Measurements from ENCODE around the gene DTWD1. TPM values are rescaled to one million over a fixed set of nuclear protein-coding genes. Genes with fewer than 3 reads are reported as not detected.
"Not testable (repeated sequence)": the region's sequence is repeated elsewhere in the genome, so short reads cannot be mapped to it uniquely, and the experiment has no call there.

The DTWD1 gene
- 10 to 100 TPM in 2 of 3 donors, 1 to 10 TPM in 1; 10.0 to 14.1 (median 12.3) TPM for total RNA-seq
- 25.6 TPM for total RNA-seq (2013)

DNA sequence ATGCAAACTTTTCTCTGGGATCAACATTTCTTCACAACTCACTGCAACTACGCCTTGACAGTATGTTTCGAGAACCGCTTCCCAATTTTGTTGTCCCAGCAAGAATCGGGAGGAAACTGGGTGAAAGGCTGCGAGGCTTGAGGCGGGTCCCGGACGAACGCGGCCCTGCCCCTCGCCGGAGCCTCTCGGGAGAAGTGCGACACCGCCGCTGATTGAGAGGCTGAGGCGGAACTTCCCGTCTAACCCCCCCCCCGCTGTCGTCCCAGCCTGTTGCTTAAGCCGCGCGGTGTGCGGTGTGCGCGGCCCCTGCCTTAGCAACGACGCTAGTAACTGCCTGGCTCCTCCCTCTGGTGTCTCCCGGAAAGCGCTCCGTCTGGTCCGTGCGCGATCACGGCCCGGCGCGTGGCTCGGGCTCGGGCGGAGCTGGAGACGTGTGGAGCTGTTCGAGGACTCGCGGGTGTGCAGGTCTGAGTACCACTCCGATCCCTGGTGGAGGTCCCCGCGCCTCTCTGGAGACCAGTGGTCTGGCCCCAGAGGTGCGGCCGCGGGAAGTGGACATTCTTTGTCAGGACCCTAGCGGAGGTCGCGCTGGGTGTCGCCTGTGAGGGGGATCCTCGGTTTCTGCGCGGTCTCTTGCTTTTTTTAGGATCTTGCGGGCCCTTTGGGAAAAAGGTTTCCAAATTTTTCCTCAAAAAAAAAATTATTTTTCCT lies at the start of gene DTWD1, which contains the start of gene FAM227B:
DTWD1 (plus strand) TSS at position 391 of the 711 bp plus-strand sequence. CDS start 4,120 bp downstream, outside the sequence.
FAM227B (minus strand) TSS at position 161 of the 711 bp plus-strand sequence. CDS start 5,647 bp downstream, outside the sequence.
- H3K4me3 Mint-ChIP-seq = peak within 1 kb of the TSS; percentile 98
- H3K4me1 Mint-ChIP-seq = peaks cover 33 to 37% of the 10 kb centered on the region in 2 donors
- peaks cover 0 to 4% of the 10 kb centered on the region in 2 donors for H3K9me3 Mint-ChIP-seq
- TF ChIP-seq, protein P1, sequence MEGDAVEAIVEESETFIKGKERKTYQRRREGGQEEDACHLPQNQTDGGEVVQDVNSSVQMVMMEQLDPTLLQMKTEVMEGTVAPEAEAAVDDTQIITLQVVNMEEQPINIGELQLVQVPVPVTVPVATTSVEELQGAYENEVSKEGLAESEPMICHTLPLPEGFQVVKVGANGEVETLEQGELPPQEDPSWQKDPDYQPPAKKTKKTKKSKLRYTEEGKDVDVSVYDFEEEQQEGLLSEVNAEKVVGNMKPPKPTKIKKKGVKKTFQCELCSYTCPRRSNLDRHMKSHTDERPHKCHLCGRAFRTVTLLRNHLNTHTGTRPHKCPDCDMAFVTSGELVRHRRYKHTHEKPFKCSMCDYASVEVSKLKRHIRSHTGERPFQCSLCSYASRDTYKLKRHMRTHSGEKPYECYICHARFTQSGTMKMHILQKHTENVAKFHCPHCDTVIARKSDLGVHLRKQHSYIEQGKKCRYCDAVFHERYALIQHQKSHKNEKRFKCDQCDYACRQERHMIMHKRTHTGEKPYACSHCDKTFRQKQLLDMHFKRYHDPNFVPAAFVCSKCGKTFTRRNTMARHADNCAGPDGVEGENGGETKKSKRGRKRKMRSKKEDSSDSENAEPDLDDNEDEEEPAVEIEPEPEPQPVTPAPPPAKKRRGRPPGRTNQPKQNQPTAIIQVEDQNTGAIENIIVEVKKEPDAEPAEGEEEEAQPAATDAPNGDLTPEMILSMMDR (IDR thresholded peaks at IDR 0.05) = no peak
- peak within 1 kb of the TSS; percentile 82 for H3K27ac ChIP-seq (ENCODE audit: low read length)
- WGBS (ENCODE audit: insufficient coverage) = under 1% methylated on average over 58 of the region's 59 CpGs
- H3K27me3 Mint-ChIP-seq (ENCODE audit: low read depth in 2 of 2) = no peaks in the 10 kb centered on the region
- peaks cover 9% of the 10 kb centered on the region for H3K36me3 ChIP-seq (ENCODE audit: control insufficient read depth, insufficient read depth, low read length)
- intact Hi-C loops (cut with micrococcal nuclease) = loop anchor here (2.0 to 10.0 kb wide), 5 partner anchors 464 to 746 kb away; partner anchors contain the start of genes COPS2, EID1, GABPB1 and SECISBP2L
- DNase-seq (peak; percentile 88 to 97), ATAC-seq (peak; percentile 96 to 100 (median 98))
- no peaks in the 10 kb centered on the region for H3K27me3 ChIP-seq (ENCODE audit: control insufficient read depth, insufficient read depth, low read length)
- peaks cover 6% of the 10 kb centered on the region for H3K4me1 ChIP-seq (ENCODE audit: control insufficient read depth, insufficient read depth, low read length)
- peak within 1 kb of the TSS; percentile 97 for H3K4me3 ChIP-seq (ENCODE audit: low read length)
- H3K27ac Mint-ChIP-seq = peak within 1 kb of the TSS; percentile 96 to 97
- H3K9me3 ChIP-seq (ENCODE audit: control insufficient read depth, insufficient read depth, low read length) = peaks cover 2% of the 10 kb centered on the region
- H3K36me3 Mint-ChIP-seq = no peaks in the 10 kb centered on the region

DNA sequence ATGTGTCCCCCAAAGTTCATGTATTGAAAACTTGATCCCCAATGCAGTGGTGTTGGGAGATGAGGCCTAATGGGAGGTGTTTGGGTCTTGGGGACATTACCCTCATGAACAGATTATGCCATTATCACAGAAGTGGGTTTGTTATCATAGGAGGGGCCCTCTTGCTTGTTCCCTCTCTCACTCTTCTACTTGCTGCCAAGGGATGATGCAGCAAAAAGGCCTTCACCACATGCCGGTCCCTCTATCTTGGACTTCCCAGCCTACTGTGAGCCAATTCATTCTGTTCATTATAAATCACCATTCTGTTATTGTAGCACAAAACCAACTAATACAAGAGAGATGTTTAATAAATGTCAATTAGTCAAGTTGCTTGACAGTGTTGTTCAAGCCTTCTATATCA lies 47.4 kb upstream of the DTWD1 start:
- H3K4me1 Mint-ChIP-seq = no peaks in the 10 kb centered on the region
- WGBS (ENCODE audit: insufficient coverage) = 88% methylated on average over 1 of the region's 1 CpG

GRCh38 chr15:49589030-49589429 lies 31.8 kb upstream of the DTWD1 start:
- Histone ChIP-seq H3K36me3 (ENCODE audit: control insufficient read depth, insufficient read depth, low read length) (no peaks in the 10 kb centered on the region), H3K27me3 (ENCODE audit: control insufficient read depth, insufficient read depth, low read length) (no peaks in the 10 kb centered on the region), H3K4me3 (ENCODE audit: low read length) (no peak overlapping the region), H3K27ac (ENCODE audit: low read length) (no peak overlapping the region), H3K9me3 (ENCODE audit: control insufficient read depth, insufficient read depth, low read length) (no peaks in the 10 kb centered on the region), H3K4me1 (ENCODE audit: control insufficient read depth, insufficient read depth, low read length) (no peaks in the 10 kb centered on the region)
- Mint-ChIP-seq H3K9me3 (no peaks in the 10 kb centered on the region), H3K4me1 (no peaks in the 10 kb centered on the region), H3K27me3 (ENCODE audit: low read depth in 2 of 2) (no peaks in the 10 kb centered on the region), H3K36me3 (peaks cover 8% of the 10 kb centered on the region), H3K4me3 (no peak overlapping the region), H3K27ac (peak overlapping the region; percentile 8)
- TF ChIP-seq, protein P1 (IDR thresholded peaks at IDR 0.05) = no peak
- intact Hi-C loops (cut with micrococcal nuclease) = no loop called here
- no peak for DNase-seq
- peak in 2 of 3 donors; percentile 54 to 58 for ATAC-seq

More for the DNA sequence above, 47.4 kb upstream of the DTWD1 start:
- DNase-seq (no peak), ATAC-seq (no peak)
- Mint-ChIP-seq H3K36me3 (peaks cover 38% of the 10 kb centered on the region), H3K9me3 (peaks cover 2 to 11% of the 10 kb centered on the region in 2 donors), H3K27ac (no peak overlapping the region), H3K27me3 (ENCODE audit: low read depth in 2 of 2) (no peaks in the 10 kb centered on the region), H3K4me3 (no peak overlapping the region)
- H3K36me3 ChIP-seq (ENCODE audit: control insufficient read depth, insufficient read depth, low read length) = no peaks in the 10 kb centered on the region
- H3K27ac ChIP-seq (ENCODE audit: low read length) = no peak overlapping the region
- H3K27me3 ChIP-seq (ENCODE audit: control insufficient read depth, insufficient read depth, low read length) = no peaks in the 10 kb centered on the region
- H3K4me1 ChIP-seq (ENCODE audit: control insufficient read depth, insufficient read depth, low read length) = no peaks in the 10 kb centered on the region
- intact Hi-C loops (cut with micrococcal nuclease) = no loop called here
- no peak overlapping the region for H3K4me3 ChIP-seq (ENCODE audit: low read length)
- TF ChIP-seq, protein P1 (IDR thresholded peaks at IDR 0.05) = no peak
- no peaks in the 10 kb centered on the region for H3K9me3 ChIP-seq (ENCODE audit: control insufficient read depth, insufficient read depth, low read length)

- 91% methylated on average over 12 of the region's 12 CpGs for WGBS (ENCODE audit: insufficient coverage)
- DNase-seq; H3K27me3 Mint-ChIP-seq (ENCODE audit: low read depth in 2 of 2); H3K4me3 Mint-ChIP-seq; H3K9me3 ChIP-seq (ENCODE audit: control insufficient read depth, insufficient read depth, low read length); ATAC-seq; H3K27ac ChIP-seq (ENCODE audit: low read length); H3K27me3 ChIP-seq (ENCODE audit: control insufficient read depth, insufficient read depth, low read length); H3K4me1 Mint-ChIP-seq; H3K4me3 ChIP-seq (ENCODE audit: low read length); H3K27ac Mint-ChIP-seq; H3K4me1 ChIP-seq (ENCODE audit: control insufficient read depth, insufficient read depth, low read length); intact Hi-C loops (cut with micrococcal nuclease); H3K36me3 ChIP-seq (ENCODE audit: control insufficient read depth, insufficient read depth, low read length): not testable (repeated sequence)
- Mint-ChIP-seq H3K9me3 (peaks cover 11 to 18% of the 10 kb centered on the region in 2 donors), H3K36me3 (peaks cover 23% of the 10 kb centered on the region)
Measured at GRCh38 chr15:49592829-49593316, 28.0 kb upstream of the DTWD1 start.

All from natural killer cell (primary cell).